Upper lobe of left lung (tissue), 6 donors: ENCODE measurements around the gene MZT2B. TPM values are rescaled to one million over a fixed set of nuclear protein-coding genes. Genes with fewer than 3 reads are reported as not detected.
"Not testable (repeated sequence)": the region's sequence is repeated elsewhere in the genome, so short reads cannot be mapped to it uniquely, and the experiment has no call there.

Experiments
- ATAC-seq, 2 donors: fragments of 200-7000 bp; cut with Tn5 transposase; one replicate each; pipeline ENCODE4 v1.9.1; 2022; ENCODE audit warnings: mild to moderate bottlenecking in 2 of 2, moderate library complexity in 2 of 2; ENCODE audit not compliant: low FRiP score in 2 of 2
- DNase-seq, 2 donors: peaks; one replicate each; pipeline ENCODE4 v3.0.0-alpha.2; 2019 to 2020
- H3K27ac ChIP-seq, 4 donors: fragments of 200-600 bp; sonication (generic); one replicate each; pipeline ENCODE4 v1.5.1; 2016 to 2019
- H3K27me3 ChIP-seq, 4 donors: fragments of 200-600 bp; sonication (generic); one replicate each; pipeline ENCODE4 v1.5.1; 2017 to 2019
- H3K36me3 ChIP-seq, 4 donors: fragments of 200-600 bp; sonication (generic); one replicate each; pipeline ENCODE4 v1.5.1; 2016 to 2019
- H3K4me1 ChIP-seq, 4 donors: fragments of 200-600 bp; sonication (generic); one replicate each; pipeline ENCODE4 v1.5.1; 2018 to 2019
- H3K4me3 ChIP-seq, 4 donors: fragments of 200-600 bp; sonication (generic); one replicate each; pipeline ENCODE4 v1.5.1; 2017 to 2019; ENCODE audit warnings: mild to moderate bottlenecking in 2 of 4, moderate library complexity in 1 of 4
- H3K9me3 ChIP-seq, 4 donors: fragments of 200-600 bp; sonication (generic); one replicate each; pipeline ENCODE4 v1.5.1; 2018 to 2019
- EP300 ChIP-seq, 4 donors: sonication (generic); formaldehyde crosslinking; IDR thresholded peaks; one replicate each; pipeline ENCODE4 v1.5.1; 2017; ENCODE audit warnings: antibody characterized with exemption in 4 of 4, control low read depth in 2 of 4
- WGBS, 2 donors: methylation state at CpG; one replicate each; pipeline ENCODE4 v1.1.5; 2017 to 2018; 5-methylcytosine and 5-hydroxymethylcytosine counted together
- total RNA-seq, 6 donors: library from RNA; depleted of rRNA in 4 of 6; stranded (reverse); fragments of >200 nt in 4 of 6; gene quantifications; one replicate each; pipeline versions ENCODE4 v1.1.0 to v1.2.1, GENCODE V29; 2016 to 2021
- donor health status: DM: no; HTN: no; CAD: no; lungs with moderate emphysema.
- donor health status: DM: no; HTN: yes; CAD: no; lungs with severe emphysema.

Gene MZT2B
- total RNA-seq, 6 donors from 2014 or later, result 78.7 to 203 (median 130) TPM

DNA sequence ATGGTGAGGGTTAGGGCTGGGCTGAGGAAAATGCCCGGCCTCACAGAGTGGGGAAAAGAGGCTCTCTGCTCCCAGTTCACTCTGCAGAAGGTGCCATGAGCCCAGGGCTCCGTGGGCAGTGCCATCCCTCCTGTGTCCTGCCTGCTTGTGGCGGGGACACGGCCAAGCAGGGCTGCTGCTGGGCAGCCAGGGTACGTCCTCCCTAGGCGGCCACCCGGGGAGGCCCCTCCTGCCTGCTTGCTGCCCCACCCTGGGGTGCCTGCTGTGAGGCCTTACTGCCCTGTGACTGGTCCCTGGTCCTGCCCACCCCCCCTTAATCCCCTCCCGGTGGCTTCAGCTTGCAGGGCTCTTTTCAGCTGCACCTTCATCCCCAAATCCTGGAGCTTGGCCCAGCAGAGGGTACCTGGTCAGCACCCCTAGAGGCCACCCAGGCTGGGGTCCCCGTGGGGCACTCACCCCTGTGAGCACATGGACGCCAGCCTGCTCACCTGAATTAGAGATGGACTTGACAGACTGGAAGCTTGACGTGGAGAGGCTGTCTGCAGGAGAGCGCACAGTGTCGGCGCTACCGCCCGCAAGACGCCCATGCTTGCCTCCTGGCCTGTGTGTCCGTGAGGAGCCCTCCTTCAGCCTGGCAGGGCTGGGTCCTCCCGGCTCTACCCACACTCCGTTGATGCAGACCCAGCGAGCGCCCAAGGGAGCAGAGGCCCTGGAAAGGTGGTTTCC is 40.3 kb upstream of the MZT2B start:
- WGBS, 2 donors, result 91 to 94% methylated on average over 6 to 7 of the region's 22 CpGs
- H3K4me3 ChIP-seq, H3K9me3 ChIP-seq, ATAC-seq, H3K27me3 ChIP-seq, H3K36me3 ChIP-seq, H3K27ac ChIP-seq: not testable (repeated sequence)
- DNase-seq, result peak in 1 of 2 donors; percentile 62
- H3K4me1 ChIP-seq, result peaks cover 0 to 13% (median 4%) of the 10 kb centered on the region in 4 donors

DNA sequence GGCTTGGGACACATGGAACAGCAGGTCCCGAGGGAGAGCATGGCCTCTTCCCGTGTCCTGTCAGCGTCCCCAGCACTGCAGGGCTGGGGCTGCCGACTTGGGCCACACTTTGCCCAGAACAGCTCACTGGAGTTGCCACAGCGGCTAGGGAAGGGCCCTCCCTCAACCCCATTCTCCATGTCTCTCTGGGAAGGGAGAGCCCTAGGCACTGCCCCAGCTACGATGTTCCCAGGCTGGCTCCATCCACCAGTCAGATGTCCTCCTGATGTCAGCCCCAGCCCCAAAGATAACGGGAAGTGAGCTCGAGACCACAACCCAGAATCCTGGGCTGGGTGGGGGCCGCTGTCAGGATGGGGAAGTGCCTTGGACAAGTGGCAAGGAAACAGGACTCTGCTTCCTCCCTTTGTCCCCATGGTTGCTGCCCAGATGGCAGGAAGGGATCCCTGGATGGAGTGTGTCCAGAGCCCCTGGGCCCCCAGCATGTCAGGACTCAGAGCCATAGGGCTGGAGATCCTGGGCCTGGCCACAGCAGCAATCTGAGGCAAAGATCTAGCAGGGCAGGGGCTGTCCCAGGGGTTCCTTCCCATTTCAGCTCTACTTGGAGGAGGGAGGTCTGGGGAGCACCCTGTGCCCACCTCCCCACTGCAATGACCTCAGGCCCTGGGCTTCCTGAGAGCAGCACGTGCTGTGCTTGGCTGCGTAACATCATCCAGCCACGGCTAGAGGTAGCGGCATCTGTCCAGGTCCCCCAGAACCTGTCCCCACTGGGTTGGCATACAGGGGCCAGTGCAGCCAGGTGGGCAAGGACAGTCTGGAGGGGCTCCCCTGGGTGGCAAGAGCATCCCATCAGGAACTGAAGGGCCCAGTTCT is 39.4 kb upstream of the MZT2B start:
- not testable (repeated sequence) for H3K27me3 ChIP-seq, H3K36me3 ChIP-seq, H3K27ac ChIP-seq, ATAC-seq, H3K4me3 ChIP-seq, H3K9me3 ChIP-seq
- 71% methylated on average over 10 of the region's 13 CpGs; no CpG with 5 or more reads in 1 of the 2 donors for WGBS, 2 donors
- H3K4me1 ChIP-seq, result peaks cover 0 to 13% (median 4%) of the 10 kb centered on the region in 4 donors
- DNase-seq, result peak in 1 of 2 donors; percentile 46

GRCh38 chr2:130143266-130144039 is 38.6 kb upstream of the MZT2B start:
- Histone ChIP-seq H3K4me1 (peaks cover 0 to 13% (median 4%) of the 10 kb centered on the region in 4 donors), H3K4me3 (peak overlapping the region in 3 of 4 donors; percentile 30 to 40 (median 36))
- not testable (repeated sequence) for H3K36me3 ChIP-seq, H3K27me3 ChIP-seq, DNase-seq, ATAC-seq, H3K9me3 ChIP-seq, H3K27ac ChIP-seq
- 44 to 58% methylated on average over 12 to 17 of the region's 28 CpGs for WGBS, 2 donors

GRCh38 chr2:130145006-130145414 is 37.1 kb upstream of the MZT2B start, which contains the start of gene CCDC74B:
TSS of gene CCDC74B (minus strand) at chr2:130145112. CDS start at chr2:130144996, 116 bp downstream.
- not testable (repeated sequence) for H3K27me3 ChIP-seq, H3K27ac ChIP-seq, H3K36me3 ChIP-seq, H3K9me3 ChIP-seq
- ATAC-seq (peak in 1 of 2 donors; percentile 85), DNase-seq (peak in 1 of 2 donors; percentile 91)
- 23 to 26% methylated on average over 10 to 17 of the region's 30 CpGs for WGBS, 2 donors
- peaks cover 0 to 13% (median 4%) of the 10 kb centered on the region in 4 donors for H3K4me1 ChIP-seq
- H3K4me3 ChIP-seq, result peak within 1 kb of the TSS in 3 of 4 donors; percentile 30 to 40 (median 36)

DNA sequence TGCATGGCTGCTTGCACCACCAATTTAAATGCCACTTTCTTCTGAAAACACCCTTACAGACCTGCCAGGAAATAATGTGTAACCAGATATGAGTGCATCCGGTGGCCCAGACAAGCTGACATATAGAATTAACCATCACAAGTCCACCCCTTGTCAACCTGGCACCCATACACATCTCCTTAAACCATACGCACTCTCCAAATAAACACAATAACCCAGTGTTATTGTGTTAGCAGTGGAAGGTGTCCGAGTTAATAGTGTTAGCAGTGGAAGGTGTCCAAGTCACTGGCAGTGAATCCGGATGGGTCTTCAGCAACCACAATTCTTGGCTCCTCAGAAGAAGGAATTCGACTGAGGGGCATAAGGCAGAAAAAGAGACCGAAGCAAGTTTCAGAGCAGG is 33.5 kb upstream of the MZT2B start:
- not testable (repeated sequence) for H3K9me3 ChIP-seq, H3K27me3 ChIP-seq, ATAC-seq, H3K27ac ChIP-seq, DNase-seq, H3K4me3 ChIP-seq
- 41 to 46% methylated on average over 5 to 6 of the region's 6 CpGs for WGBS, 2 donors
- peaks cover 0 to 13% (median 4%) of the 10 kb centered on the region in 4 donors for H3K4me1 ChIP-seq
- H3K36me3 ChIP-seq, result peaks cover 0 to 22% (median 15%) of the 10 kb centered on the region in 4 donors

GRCh38 chr2:130150181-130151144 is 31.6 kb upstream of the MZT2B start:
- no peaks in the 10 kb centered on the region for H3K4me1 ChIP-seq
- 92 to 93% methylated on average over 23 of the region's 23 CpGs for WGBS, 2 donors
- H3K27ac ChIP-seq, result no peak overlapping the region
- DNase-seq (peak in 1 of 2 donors; percentile 37), ATAC-seq (no peak)
- H3K27me3 ChIP-seq, result no peaks in the 10 kb centered on the region
- no peaks in the 10 kb centered on the region for H3K9me3 ChIP-seq
- TF ChIP-seq EP300 (IDR thresholded peaks at IDR 0.05), result no peak
- H3K4me3 ChIP-seq, result no peak overlapping the region
- peaks cover 0 to 42% (median 27%) of the 10 kb centered on the region in 4 donors for H3K36me3 ChIP-seq

DNA sequence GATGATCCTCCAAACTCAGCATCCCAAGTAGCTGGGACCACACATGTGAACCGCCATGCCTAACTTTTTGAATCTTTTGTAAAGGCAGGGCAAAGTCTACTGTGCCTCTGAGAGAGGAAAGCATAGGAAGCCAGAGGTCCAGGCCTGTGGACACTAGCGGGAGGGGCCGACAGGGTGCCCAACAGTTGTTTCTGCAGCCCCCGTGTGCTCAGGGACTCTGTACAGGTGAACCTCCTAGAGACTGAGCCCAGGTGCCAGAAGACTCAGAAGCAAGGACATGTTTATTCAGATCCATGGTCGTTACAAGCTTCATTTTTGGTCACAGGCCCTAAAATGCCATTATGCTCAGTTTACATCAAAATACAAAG is 30.9 kb upstream of the MZT2B start:
- not testable (repeated sequence) for H3K27me3 ChIP-seq, H3K9me3 ChIP-seq, H3K4me3 ChIP-seq, ATAC-seq, DNase-seq, H3K27ac ChIP-seq, H3K4me1 ChIP-seq
- 0 to 64% methylated on average over 1 to 5 of the region's 5 CpGs for WGBS, 2 donors
- H3K36me3 ChIP-seq, result peaks cover 0 to 44% (median 30%) of the 10 kb centered on the region in 4 donors

GRCh38 chr2:130152136-130152815 is 29.8 kb upstream of the MZT2B start:
- not testable (repeated sequence) for H3K27ac ChIP-seq, H3K4me1 ChIP-seq, H3K27me3 ChIP-seq, H3K9me3 ChIP-seq, ATAC-seq, H3K4me3 ChIP-seq
- WGBS, 2 donors, result 97% methylated on average over 7 to 27 of the region's 27 CpGs
- peaks cover 0 to 45% (median 30%) of the 10 kb centered on the region in 4 donors for H3K36me3 ChIP-seq
- DNase-seq, result peak in 1 of 2 donors; percentile 61
